PFSK-1 (cell line): ENCODE data around the gene SEC16B.

ENCODE experiments used
- POLR2AphosphoS5 ChIP-seq: IDR thresholded peaks from 2 replicates; pipeline ENCODE4 v1.6.1; 2012; ENCODE audit warnings: low read depth, mild to moderate bottlenecking, control low read depth, low read length, moderate library complexity
- TAF1 ChIP-seq: IDR thresholded peaks from 2 replicates; pipeline ENCODE4 v1.6.1; 2012; ENCODE audit warnings: low read length, control low read depth, borderline replicate concordance; ENCODE audit not compliant: insufficient read depth
- TF ChIP-seq, protein P1 (sequence below), 2 experiments: IDR thresholded peaks; 2 replicates each; pipeline versions ENCODE4 v1.6.1 to v1.8.0; 2011 to 2012; ENCODE audit warnings: low read depth in 2 of 2, low read length in 2 of 2, control low read depth in 1 of 2, inconsistent platforms in 1 of 2, mild to moderate bottlenecking in 1 of 2, moderate library complexity in 1 of 2; ENCODE audit not compliant: insufficient read depth in 1 of 2

- TF ChIP-seq POLR2AphosphoS5, result no peak
- TF ChIP-seq, protein P1, sequence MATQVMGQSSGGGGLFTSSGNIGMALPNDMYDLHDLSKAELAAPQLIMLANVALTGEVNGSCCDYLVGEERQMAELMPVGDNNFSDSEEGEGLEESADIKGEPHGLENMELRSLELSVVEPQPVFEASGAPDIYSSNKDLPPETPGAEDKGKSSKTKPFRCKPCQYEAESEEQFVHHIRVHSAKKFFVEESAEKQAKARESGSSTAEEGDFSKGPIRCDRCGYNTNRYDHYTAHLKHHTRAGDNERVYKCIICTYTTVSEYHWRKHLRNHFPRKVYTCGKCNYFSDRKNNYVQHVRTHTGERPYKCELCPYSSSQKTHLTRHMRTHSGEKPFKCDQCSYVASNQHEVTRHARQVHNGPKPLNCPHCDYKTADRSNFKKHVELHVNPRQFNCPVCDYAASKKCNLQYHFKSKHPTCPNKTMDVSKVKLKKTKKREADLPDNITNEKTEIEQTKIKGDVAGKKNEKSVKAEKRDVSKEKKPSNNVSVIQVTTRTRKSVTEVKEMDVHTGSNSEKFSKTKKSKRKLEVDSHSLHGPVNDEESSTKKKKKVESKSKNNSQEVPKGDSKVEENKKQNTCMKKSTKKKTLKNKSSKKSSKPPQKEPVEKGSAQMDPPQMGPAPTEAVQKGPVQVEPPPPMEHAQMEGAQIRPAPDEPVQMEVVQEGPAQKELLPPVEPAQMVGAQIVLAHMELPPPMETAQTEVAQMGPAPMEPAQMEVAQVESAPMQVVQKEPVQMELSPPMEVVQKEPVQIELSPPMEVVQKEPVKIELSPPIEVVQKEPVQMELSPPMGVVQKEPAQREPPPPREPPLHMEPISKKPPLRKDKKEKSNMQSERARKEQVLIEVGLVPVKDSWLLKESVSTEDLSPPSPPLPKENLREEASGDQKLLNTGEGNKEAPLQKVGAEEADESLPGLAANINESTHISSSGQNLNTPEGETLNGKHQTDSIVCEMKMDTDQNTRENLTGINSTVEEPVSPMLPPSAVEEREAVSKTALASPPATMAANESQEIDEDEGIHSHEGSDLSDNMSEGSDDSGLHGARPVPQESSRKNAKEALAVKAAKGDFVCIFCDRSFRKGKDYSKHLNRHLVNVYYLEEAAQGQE (IDR thresholded peaks at IDR 0.05; ENCODE audit: insufficient read depth in 1 of 2, low read depth in 2 of 2, low read length in 2 of 2), result no peak
- TF ChIP-seq TAF1, result no peak
Measured at GRCh38 chr1:177954076-177954475, 15.8 kb downstream of the SEC16B start.
